ENCODE measurements around the gene MERTK.
"Not testable (repeated sequence)": the region's sequence is repeated elsewhere in the genome, so short reads cannot be mapped to it uniquely, and the experiment has no call there.

The MERTK gene

GRCh38 chr2:112019569-112019982, 121.2 kb downstream of the MERTK start:
- FAIRE-seq: no peak

- FAIRE-seq: no peak
These were observed 122.2 kb downstream of the MERTK start for GRCh38 chr2:112020561-112020960.

- no peak for FAIRE-seq
These were observed 122.9 kb downstream of the MERTK start for GRCh38 chr2:112021290-112021689.

- FAIRE-seq: no peak
These were observed 123.4 kb downstream of the MERTK start for GRCh38 chr2:112021781-112022231.

- no peak for FAIRE-seq
These were observed 125.3 kb downstream of the MERTK start for GRCh38 chr2:112023707-112024106.

GRCh38 chr2:112024231-112024630, 125.8 kb downstream of the MERTK start:
- no peak for FAIRE-seq

- FAIRE-seq: no peak
These were observed 126.6 kb downstream of the MERTK start for GRCh38 chr2:112024896-112025491.

GRCh38 chr2:112026509-112026908, 128.1 kb downstream of the MERTK start:
- FAIRE-seq: no peak

- FAIRE-seq: no peak
These were observed 129.4 kb downstream of the MERTK start for GRCh38 chr2:112027767-112028166.

GRCh38 chr2:112029164-112029563, 130.8 kb downstream of the MERTK start:
- no peak for FAIRE-seq

GRCh38 chr2:112031473-112032223, 133.2 kb downstream of the MERTK start:
- FAIRE-seq: no peak

GRCh38 chr2:112032224-112032586, 133.8 kb downstream of the MERTK start:
- no peak for FAIRE-seq

- FAIRE-seq: no peak
These were observed 134.5 kb downstream of the MERTK start for GRCh38 chr2:112032689-112033465.

- FAIRE-seq: no peak
These were observed 135.2 kb downstream of the MERTK start for GRCh38 chr2:112033600-112033999.

GRCh38 chr2:112034924-112035323, 136.5 kb downstream of the MERTK start:
- FAIRE-seq: no peak

GRCh38 chr2:112035786-112036185, 137.4 kb downstream of the MERTK start:
- no peak for FAIRE-seq

GRCh38 chr2:112039556-112039955, 141.1 kb downstream of the MERTK start:
- not testable (repeated sequence) for FAIRE-seq

- FAIRE-seq: not testable (repeated sequence)
These were observed 141.7 kb downstream of the MERTK start for GRCh38 chr2:112040066-112040465.

- FAIRE-seq: not testable (repeated sequence)
These were observed 143.1 kb downstream of the MERTK start for GRCh38 chr2:112041460-112041859.

- FAIRE-seq: no peak
These were observed 147.1 kb downstream of the MERTK start for GRCh38 chr2:112045446-112046014.

- no peak for FAIRE-seq
These were observed 147.8 kb downstream of the MERTK start for GRCh38 chr2:112046231-112046630.

- no peak for FAIRE-seq
These were observed 149.3 kb downstream of the MERTK start for GRCh38 chr2:112047537-112048235.

- no peak for FAIRE-seq
These were observed 149.8 kb downstream of the MERTK start for GRCh38 chr2:112048236-112048592.
